SK-N-MC (cell line): ENCODE data around the gene MEAF6.

Experiments used
- EZH2 ChIP-seq: fragments of 200-600 bp; sonication (generic); IDR thresholded peaks from one replicate; pipeline ENCODE4 v1.6.1; 2017; ENCODE audit warnings: antibody characterized with exemption
- POLR2AphosphoS5 ChIP-seq: IDR thresholded peaks from 2 replicates; pipeline ENCODE4 v1.6.1; 2012; ENCODE audit warnings: mild to moderate bottlenecking, low read depth, low read length, borderline replicate concordance

DNA sequence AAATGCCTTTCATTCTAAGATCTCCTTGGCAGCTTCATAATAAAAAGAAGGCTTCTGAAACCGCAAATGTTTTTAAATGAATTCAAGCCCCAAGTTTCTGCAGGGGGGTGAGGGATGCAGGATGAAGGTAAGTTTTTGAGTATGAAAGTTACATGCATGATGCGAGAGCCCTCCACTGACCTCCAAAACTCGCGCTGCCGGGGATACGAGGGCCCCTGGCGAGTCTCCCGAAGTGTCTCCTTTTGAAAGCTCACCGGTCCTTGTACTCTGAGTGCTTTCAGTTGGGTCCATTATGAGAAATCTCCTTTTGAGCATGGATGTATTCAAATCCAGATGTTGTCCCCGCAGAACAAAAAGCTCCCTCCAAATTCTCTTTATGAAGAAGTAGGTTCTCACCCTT is 59.0 kb downstream of the MEAF6 start:
- TF ChIP-seq EZH2 (no peak), POLR2AphosphoS5 (no peak)
